ENCODE data around the gene MAGI1.

The MAGI1 gene

DNA sequence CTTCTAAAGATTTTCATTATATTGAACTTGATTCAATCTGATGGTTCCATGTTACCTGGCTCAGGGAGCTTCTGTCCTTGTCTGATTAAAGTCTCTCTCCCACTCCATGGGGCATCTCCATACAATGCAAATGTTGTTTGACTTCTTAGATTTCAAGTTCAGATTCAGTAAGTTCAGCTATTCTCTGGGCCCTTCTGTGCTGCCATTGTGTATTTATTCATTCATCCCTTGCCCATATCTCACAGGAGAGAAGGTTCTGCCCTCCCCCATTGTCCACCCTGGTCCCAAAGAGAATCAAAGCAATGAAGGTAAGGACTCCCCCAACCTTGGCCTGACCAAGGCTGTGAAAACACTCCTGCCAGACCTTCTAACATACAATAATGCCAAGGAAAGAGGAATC is 669.9 kb downstream of the MAGI1 start:
- TF ChIP-seq ZFP30 (CRISPR knock-in tag; IDR thresholded peaks at IDR 0.05) (no peak), ZNF8 (CRISPR knock-in tag; IDR thresholded peaks at IDR 0.05) (no peak), OSR1 (CRISPR knock-in tag; IDR thresholded peaks at IDR 0.05) (no peak), ZNF565 (CRISPR knock-in tag; conservative IDR thresholded peaks at IDR 0.05; ENCODE audit: low read depth) (no peak), ZFP3 (CRISPR knock-in tag; IDR thresholded peaks at IDR 0.05) (no peak), ISL1 (CRISPR knock-in tag; IDR thresholded peaks at IDR 0.05) (no peak), BACH2 (CRISPR knock-in tag; IDR thresholded peaks at IDR 0.05; ENCODE audit: borderline replicate concordance) (no peak), GLIS3 (CRISPR knock-in tag; IDR thresholded peaks at IDR 0.05) (no peak), TCF4 (CRISPR knock-in tag; IDR thresholded peaks at IDR 0.05; ENCODE audit: borderline replicate concordance) (no peak)
- TF ChIP-seq, protein P1, sequence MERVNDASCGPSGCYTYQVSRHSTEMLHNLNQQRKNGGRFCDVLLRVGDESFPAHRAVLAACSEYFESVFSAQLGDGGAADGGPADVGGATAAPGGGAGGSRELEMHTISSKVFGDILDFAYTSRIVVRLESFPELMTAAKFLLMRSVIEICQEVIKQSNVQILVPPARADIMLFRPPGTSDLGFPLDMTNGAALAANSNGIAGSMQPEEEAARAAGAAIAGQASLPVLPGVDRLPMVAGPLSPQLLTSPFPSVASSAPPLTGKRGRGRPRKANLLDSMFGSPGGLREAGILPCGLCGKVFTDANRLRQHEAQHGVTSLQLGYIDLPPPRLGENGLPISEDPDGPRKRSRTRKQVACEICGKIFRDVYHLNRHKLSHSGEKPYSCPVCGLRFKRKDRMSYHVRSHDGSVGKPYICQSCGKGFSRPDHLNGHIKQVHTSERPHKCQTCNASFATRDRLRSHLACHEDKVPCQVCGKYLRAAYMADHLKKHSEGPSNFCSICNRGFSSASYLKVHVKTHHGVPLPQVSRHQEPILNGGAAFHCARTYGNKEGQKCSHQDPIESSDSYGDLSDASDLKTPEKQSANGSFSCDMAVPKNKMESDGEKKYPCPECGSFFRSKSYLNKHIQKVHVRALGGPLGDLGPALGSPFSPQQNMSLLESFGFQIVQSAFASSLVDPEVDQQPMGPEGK (CRISPR knock-in tag; IDR thresholded peaks at IDR 0.05; ENCODE audit: borderline replicate concordance) = no peak
- TF ChIP-seq, protein P2, sequence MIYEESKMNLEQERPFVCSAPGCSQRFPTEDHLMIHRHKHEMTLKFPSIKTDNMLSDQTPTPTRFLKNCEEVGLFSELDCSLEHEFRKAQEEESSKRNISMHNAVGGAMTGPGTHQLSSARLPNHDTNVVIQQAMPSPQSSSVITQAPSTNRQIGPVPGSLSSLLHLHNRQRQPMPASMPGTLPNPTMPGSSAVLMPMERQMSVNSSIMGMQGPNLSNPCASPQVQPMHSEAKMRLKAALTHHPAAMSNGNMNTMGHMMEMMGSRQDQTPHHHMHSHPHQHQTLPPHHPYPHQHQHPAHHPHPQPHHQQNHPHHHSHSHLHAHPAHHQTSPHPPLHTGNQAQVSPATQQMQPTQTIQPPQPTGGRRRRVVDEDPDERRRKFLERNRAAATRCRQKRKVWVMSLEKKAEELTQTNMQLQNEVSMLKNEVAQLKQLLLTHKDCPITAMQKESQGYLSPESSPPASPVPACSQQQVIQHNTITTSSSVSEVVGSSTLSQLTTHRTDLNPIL (CRISPR knock-in tag; IDR thresholded peaks at IDR 0.05; ENCODE audit: low read depth) = no peak

DNA sequence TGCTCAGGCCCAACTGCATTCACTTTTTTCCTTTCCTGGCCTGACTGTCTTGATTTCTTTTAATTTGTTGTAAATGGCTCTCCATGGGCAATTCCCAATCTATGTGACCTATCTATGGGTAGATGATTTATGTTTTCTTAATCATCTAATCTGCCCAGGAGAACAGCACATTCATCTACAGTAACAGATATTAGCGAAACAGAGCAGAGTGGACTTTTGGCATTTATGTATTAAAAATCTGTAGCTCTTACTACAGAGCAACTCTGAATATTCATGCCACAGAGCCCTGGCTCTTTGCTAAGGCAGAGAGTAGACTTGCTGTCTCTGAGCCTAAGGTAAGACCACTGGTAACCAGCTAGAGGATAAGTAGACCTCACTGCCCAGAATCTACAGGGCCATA is 676.0 kb downstream of the MAGI1 start:
- ATAC-seq = no peak
- TF ChIP-seq, protein P1 (CRISPR knock-in tag; IDR thresholded peaks at IDR 0.05; ENCODE audit: borderline replicate concordance) = no peak
- TF ChIP-seq TCF4 (CRISPR knock-in tag; IDR thresholded peaks at IDR 0.05; ENCODE audit: borderline replicate concordance) (no peak), ARNTL (CRISPR knock-in tag; IDR thresholded peaks at IDR 0.05; ENCODE audit: borderline replicate concordance, low read depth) (no peak), RARB (CRISPR knock-in tag; IDR thresholded peaks at IDR 0.05) (no peak), CSDC2 (CRISPR knock-in tag; IDR thresholded peaks at IDR 0.05) (no peak), ZFP30 (CRISPR knock-in tag; IDR thresholded peaks at IDR 0.05) (no peak), OSR1 (CRISPR knock-in tag; IDR thresholded peaks at IDR 0.05) (no peak)

More for the DNA sequence above, 669.9 kb downstream of the MAGI1 start:
- no peak for ATAC-seq

DNA sequence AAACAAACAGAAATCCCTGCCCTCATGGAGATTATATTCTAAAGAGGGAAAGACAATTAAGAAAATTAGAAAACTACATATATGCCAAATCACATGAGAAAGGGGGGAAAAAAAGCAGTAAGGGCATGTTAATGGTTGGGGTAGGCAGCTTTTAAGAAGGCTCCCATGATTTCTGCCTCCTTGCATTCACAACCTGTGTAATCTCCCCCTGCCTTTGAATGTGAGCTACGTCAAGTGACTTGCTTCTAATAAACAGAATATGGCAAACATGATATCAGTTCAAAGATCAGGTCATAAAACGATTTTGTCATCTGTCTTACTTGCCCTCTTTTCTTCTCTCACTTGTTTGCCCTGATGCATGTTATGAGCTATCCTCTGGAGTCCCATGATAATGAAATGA is 677.3 kb downstream of the MAGI1 start:
- ATAC-seq = no peak
- TF ChIP-seq ZNF70 (CRISPR knock-in tag; IDR thresholded peaks at IDR 0.05) (no peak), ZFP30 (CRISPR knock-in tag; IDR thresholded peaks at IDR 0.05) (no peak), GLIS3 (CRISPR knock-in tag; IDR thresholded peaks at IDR 0.05) (no peak), SNAI2 (CRISPR knock-in tag; IDR thresholded peaks at IDR 0.05) (no peak), ISL1 (CRISPR knock-in tag; IDR thresholded peaks at IDR 0.05) (no peak), TCF4 (CRISPR knock-in tag; IDR thresholded peaks at IDR 0.05; ENCODE audit: borderline replicate concordance) (no peak), PPARA (CRISPR knock-in tag; IDR thresholded peaks at IDR 0.05; ENCODE audit: borderline replicate concordance) (no peak), RARB (CRISPR knock-in tag; IDR thresholded peaks at IDR 0.05) (no peak), BACH2 (CRISPR knock-in tag; IDR thresholded peaks at IDR 0.05; ENCODE audit: borderline replicate concordance) (no peak), OSR1 (CRISPR knock-in tag; IDR thresholded peaks at IDR 0.05) (no peak)
- TF ChIP-seq, protein P1 (CRISPR knock-in tag; IDR thresholded peaks at IDR 0.05; ENCODE audit: borderline replicate concordance) = no peak
- TF ChIP-seq, protein P3, sequence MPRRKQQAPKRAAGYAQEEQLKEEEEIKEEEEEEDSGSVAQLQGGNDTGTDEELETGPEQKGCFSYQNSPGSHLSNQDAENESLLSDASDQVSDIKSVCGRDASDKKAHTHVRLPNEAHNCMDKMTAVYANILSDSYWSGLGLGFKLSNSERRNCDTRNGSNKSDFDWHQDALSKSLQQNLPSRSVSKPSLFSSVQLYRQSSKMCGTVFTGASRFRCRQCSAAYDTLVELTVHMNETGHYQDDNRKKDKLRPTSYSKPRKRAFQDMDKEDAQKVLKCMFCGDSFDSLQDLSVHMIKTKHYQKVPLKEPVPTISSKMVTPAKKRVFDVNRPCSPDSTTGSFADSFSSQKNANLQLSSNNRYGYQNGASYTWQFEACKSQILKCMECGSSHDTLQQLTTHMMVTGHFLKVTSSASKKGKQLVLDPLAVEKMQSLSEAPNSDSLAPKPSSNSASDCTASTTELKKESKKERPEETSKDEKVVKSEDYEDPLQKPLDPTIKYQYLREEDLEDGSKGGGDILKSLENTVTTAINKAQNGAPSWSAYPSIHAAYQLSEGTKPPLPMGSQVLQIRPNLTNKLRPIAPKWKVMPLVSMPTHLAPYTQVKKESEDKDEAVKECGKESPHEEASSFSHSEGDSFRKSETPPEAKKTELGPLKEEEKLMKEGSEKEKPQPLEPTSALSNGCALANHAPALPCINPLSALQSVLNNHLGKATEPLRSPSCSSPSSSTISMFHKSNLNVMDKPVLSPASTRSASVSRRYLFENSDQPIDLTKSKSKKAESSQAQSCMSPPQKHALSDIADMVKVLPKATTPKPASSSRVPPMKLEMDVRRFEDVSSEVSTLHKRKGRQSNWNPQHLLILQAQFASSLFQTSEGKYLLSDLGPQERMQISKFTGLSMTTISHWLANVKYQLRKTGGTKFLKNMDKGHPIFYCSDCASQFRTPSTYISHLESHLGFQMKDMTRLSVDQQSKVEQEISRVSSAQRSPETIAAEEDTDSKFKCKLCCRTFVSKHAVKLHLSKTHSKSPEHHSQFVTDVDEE (CRISPR knock-in tag; IDR thresholded peaks at IDR 0.05) = no peak
